NCI-H524 treated with DMSO at 0.1 percent for 48 hours (cell line): Measurements from ENCODE around the gene SARDH.

Source experiments
- DNase-seq: peaks from one replicate; lab custom pipeline; 2025; lab: John Stamatoyannopoulos, UW

Gene SARDH

DNA sequence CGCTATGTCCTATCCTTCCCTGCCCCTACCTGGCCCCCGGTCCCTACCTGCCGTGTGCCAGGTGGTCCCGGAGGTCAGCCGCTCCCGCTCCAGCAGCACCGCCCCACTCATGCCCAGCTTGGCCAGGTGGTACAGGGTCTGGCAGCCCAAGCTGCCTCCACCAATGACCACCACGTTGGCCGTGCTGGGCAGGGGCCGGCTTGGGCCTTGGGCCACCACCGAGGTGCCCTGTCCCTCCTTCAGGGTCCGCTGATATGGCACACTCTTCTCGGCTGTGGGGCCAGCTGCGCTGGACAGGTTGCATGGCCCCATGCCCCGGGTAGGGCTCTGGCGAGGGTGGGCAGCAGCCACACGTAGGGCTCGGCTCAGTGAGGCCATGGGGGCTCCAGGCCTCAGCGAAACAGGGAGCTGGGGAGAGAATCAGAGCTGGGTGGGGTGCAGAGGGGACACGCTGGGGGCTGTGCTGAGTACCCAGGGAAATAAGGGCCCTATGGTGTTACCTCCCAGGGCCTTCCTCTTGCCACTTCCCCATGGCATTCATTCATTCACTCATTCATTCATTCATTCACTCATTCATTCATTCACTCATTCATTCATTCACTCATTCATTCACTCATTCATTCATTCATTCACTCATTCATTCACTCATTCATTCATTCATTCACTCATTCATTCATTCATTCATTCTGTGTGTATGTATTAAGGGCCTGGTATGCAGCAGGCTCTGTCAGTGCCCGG lies 4.2 kb downstream of the SARDH start:
- no peak for DNase-seq

DNA sequence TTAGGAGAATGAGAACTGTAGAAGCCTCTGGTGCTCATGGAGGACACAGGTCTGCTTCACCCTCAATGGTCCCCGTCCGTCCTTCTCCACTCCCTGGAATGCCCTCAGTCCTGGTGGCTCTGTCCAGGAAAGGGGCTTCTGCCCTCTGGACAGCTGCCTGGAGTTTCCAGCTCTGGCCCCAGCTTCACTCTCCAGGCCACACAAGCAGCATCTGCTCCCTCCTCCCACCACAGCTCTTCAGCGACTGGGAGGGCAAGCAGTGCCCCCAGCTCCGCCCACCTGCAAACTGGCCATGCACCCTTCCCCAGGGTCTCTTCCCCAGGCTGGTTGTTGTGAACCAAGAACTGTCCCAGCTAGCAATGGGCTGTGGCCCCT lies 4.7 kb downstream of the SARDH start:
- no peak for DNase-seq

DNA sequence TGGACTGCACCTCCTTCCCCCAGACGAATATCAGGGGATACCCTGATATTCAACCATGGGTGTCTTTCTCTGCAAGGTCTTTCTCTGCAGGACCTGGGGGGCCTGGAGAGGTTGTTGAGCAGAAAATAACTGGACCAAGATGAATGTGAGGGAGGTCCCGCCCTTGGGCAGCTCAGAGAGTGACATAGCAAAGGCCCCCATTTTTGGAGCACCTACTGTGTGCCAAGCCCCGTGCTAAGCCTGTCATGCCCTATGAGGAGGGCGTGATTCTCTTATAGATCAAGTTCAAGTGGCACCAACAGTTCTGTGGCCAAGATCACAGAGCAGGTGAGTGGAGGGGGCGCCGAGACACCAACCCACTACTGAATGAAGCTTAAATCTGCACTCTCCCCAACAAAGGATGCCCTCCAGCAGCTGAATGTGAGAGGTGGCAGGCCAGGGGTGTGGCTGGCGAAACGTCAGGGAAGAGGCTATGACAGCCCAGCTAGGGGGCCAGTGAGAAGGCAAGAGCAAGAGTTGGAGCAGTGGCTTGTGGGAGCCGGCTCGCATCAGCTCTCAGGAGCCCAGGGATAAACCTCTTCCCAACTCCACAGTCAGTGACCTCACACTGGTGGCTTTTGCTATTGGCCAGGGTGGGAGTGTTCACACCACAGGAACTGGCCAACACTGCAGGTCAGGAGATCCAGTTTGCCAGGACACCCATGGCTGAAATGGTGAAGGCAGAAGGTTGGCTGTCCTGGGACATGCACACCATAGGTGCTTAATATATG lies 5.3 kb downstream of the SARDH start:
- DNase-seq: no peak

DNA sequence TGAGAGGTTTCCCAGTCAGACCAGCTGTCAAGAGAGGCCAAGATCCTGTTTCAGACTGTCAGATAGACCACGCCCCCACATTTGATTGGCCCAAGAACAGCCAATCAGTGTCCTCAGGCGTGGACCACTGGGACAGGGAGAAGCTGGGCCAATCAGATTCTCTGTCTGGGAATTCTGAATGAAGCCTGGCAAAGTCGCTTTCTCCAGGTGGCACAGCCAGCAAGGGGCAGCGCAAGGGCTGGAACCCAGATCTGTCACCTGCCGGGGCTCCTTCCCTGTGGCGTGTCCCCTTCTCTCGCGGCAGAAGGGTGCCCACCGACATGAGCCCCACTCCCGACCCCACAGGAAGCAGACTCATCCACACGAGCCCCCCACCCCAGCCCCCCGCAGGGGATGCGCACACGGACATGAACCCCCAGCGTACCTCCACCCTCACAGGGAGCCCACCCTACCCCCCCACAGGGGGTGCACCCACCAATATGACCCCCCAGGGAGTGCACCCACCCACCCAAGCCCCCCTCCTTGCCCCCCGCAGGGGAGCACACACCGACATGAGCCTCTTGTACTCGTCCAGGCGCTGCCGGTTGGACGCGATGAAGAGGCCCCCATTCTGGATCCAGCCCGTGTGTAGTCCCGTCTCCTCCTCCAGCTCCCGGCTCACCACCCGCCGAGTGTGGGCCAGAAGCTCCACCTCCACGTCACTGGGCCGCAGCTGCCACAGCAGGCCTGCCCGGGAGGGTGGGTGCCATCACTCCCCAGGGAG lies 6.1 kb downstream of the SARDH start:
- DNase-seq: peak; percentile 93

DNA sequence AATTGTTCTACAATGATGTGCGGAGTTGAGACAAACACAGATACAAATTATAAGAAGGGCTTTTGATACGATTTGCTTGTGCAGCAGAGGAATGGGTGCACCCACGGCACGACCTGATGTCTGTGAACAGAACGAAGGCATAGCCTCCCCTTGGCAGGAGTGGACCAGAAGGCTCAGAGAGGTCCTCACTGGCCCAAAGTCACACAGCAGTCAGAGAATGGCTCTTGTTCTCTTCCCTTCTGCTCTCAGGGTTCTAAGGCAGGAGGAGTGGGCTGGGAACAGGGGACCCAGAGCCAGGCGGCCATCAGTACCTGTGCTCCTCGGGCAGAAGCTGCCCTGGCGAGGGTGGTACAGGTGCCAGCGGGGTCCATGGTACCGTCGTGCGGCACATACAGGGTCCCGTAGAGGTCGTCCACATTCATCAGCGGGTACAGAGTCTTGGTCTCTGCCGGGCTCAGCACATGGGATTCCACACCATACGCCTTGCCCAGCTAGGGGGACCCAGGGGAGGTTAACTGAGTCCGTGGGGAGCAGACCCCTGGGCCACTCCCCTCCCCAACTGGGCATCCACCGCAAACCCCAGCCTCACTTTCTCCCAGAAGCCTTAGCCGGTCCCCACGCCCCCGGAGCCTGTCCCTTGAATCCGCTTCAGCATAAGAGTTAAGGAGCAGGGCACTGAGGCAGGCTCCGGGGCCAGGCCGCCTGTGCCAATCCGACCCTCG lies 7.0 kb downstream of the SARDH start:
- DNase-seq: no peak

DNA sequence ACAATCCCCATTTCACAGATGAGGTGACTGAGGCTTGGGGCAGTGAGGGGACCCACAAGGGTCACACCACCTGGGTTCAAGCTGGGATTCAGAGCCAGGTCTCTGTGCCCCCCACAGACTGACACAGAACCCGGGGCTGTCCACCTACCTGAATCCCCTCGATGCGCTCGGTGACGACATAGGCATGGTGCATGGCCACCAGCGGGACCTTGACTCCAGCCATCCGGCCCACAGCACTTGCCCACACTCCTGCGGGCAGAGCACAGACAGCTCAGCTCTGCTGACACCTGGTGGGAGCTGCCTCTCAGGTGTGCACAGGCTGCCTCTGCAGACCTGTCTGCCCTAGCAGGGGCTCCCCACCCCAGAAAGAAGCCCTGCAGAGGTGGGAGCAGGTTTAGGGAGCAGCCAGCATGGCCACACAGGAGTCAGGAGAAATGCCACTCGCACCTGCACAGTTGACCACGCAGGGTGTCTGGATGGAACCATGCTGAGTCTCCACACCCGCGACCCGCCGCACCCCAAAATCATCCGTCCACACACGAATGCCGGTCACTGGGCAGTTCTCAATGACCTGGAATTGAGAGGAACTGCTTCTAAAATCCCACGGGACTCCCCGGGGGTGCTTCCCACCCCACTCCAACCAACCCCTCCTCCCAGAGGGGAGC lies 8.4 kb downstream of the SARDH start:
- DNase-seq: no peak

DNA sequence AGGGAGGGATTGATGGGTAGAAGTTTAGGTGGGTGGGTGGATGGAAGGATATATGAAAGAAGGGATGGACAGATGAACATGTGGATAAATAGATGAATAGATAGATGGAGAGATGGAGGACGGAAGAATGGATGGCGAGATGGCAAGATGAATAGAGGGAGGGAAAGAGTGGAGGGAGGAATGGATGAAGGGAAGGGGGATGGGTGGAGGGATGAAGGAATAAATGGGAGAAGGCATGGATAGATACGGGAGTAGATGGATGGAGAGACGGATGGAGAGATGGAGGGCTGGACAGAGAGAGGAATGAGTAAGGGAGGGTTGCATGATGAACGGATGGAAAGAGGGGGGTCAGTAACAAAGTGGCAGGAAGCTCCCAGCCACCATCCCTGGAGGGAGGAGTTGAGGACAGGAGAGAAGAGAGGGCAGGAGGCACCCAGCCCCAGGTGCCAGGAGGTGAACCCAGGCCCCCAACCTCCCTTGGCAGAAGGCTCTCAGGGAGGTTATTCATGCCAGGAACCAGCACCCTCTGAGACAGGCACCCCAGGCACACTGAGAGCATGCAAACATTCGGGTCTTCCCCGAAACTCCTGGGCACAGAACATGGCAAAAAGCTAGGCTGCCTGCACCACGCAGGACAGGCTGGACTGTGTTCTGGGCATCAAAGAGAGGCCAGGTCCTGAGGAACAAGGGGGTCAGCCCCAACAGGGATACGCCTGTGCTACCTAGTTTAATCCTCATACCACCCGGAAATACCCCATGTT lies 9.1 kb downstream of the SARDH start:
- DNase-seq: no peak

DNA sequence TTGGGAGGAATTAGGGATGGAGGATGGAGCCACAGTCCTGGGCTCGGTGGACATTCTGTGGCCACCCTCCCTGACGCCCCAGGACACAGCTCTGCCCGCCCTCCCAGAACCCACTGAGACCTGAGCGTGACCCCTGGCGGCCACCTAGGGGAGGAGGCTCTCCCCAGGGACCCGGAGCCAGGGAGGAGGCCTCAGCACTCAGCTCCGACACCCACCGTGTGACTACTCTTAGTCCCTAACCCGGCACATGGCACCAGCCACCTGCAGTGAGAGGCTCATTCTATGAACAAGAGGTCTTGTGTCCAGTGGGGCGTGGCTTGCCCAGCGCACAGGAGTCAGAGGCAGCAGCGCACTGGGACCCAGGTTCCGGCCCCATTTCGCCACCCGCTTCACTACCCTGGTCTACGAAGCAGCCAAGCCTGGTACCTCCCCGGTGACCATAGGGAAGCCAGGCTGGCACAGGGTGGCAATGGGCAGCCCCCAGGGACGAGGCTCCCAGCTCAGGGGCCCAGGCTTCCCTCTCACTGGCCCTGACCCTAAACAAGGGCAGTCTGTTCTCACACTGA lies 10.2 kb downstream of the SARDH start:
- no peak for DNase-seq

DNA sequence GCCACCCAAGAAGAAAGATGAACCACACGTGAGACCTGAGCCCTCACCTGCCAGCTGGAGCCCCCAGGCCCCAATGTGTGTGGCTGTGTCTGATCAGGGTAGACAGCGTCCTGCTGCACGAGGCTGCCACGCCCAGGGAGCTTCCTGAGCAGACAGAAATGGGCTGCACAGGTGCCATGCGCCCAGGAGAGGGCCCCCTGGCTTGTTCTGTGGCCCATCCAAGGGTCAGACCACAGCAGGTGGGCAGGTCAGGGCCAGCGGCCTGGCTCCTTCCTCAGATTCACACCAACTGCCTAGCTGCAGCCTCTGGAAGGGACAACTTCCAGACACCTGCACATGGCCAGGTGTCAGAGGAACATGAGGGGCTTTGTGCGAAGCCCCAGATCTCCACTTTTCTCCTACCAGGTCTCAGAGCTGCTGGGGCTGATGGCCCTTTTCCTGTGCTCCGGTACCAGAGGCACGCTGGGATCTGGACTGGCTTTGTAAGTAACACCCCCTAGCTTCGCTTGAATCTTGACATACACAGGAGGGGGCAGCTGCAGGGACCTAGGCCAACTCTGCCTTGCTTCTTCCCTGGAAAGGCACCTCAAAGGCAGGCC lies 10.8 kb downstream of the SARDH start:
- DNase-seq: no peak

DNA sequence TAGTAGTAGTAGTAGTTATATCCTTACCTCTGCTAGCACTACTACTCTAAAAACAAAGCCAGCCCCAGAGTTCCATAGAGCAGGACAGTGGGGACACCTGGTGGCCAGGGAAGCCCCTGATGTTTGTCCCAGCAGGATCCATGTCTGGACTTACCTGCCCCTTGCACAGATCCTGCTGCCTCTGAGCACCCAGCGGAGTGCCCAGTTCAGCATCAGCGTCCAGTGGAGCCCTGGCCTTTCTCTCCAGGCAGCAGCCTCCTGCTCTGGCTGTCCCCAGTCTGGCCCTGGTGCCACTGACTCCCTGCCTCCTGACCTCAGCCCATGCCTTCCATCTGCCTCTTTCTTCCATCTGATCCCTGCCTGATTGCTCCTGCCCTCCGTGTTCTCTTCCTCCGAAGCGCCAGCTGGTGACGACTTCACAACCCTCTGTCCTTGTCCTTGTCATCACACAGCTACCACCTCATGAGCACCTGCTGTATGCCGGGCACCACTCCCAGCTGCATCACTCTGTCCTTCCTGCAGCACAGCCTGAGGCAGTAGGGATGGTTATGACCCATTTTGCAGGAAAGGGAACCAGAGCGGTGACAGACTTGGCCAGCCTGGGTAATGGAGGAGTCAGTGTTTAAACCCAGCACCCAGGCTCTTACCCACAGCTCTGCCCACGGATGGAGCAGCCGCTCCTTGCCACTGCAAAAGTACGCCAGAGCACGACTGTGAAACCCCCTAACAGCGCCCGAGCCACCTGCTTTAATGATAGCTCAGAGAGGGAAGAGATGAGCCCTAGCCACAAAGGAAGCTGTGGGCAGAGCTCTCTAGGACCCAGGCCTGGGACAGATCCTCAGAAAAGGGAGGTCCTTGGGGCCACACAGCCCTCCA lies 11.5 kb downstream of the SARDH start:
- peak; percentile 53 for DNase-seq

DNA sequence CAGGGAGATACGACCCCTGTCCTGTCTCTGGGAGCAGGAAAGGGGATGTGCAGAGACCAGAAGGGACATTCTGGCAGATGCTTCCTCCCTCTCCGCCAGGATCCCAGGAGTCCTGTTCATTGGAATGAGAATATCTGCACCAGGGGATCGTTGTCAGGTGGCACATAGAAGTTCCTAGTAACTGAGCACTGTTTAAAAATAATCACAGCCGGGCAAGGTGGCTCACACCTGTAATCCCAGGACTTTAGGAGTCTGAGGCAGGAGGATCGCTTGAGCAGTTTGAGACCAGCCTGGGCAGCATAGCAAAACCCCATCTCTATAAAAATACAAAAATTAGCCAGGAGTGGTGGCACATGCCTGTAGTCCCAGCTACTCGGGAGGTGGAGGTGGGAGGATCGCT lies 12.3 kb downstream of the SARDH start:
- DNase-seq: no peak

DNA sequence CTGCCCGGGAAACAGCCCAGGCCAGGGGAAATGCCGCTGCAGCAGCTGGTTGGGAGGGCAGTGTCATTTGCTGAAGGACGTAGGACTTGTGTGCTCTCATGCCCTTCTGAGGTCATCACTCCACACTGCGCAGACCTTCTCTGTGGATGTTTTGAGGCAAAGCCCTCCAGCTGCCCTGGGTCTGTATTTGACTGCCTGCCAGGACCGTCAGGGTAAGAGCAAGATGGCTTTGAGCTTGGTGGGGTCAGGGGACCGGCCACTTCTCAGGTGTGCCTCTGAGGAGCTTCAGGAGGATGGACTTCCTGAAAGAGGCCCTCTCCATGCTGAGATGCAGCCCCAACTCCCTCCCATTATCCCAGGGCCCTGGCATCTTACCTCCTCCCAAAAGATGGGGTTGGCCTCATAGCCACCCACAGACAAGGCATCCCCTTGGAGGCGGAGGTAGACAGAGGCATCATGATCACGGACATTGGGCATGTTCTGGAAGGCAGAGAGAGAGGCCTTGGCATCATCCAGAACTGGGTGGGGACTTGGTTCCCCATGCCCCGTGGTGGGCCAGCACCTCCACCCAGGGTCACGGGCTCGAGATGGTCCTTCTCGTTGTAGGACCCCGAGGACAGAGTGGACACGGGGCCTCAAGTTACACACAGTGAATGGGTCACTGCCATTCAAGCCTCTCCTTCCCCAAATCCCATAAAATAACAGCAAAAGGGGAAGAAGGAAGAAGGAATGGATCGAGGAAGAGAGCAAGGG lies 19.4 kb downstream of the SARDH start:
- DNase-seq: no peak

DNA sequence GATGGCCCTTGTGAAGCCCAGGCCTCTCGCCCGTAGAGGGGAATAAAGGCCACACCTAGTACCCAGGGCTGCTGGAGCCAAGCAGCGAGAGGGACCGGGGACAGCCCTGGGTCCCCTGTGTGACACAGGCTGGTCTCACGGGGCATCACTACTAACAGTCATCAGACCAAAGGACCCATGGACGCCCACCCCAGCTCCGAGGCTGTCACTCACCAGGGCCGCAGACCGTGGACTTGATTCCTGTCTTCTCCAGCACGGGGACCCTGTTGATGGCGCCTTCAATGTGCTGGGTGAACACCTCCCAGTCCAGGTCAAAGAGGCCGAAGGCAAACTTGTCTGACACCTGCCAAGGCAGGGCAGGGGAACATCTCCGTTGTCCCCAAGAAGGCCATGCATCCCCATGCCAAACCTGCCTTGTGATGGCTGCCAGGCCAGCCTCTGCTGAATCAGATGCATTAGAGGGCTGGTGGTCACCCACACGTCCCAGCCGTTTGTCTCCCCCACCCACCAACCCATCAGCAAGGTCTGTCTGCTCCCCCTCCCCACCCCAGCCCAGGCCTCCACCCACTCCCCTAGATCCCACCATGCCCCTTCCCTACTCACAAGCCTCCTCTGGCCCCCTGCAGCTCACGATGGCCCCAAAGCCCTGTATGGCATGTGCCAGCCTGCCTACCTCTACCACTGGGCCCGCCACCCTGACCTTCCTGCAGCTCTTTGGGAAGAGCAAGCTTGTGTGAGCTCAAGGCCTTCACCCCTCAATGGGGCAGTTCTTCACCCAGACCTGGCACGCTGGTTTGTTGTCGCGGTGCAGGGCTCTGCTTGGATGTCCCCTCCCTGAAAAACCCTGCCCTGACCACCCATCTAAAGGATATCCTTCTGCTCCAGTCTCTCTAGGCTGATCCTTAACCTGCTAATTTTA lies 20.8 kb downstream of the SARDH start:
- DNase-seq: no peak

DNA sequence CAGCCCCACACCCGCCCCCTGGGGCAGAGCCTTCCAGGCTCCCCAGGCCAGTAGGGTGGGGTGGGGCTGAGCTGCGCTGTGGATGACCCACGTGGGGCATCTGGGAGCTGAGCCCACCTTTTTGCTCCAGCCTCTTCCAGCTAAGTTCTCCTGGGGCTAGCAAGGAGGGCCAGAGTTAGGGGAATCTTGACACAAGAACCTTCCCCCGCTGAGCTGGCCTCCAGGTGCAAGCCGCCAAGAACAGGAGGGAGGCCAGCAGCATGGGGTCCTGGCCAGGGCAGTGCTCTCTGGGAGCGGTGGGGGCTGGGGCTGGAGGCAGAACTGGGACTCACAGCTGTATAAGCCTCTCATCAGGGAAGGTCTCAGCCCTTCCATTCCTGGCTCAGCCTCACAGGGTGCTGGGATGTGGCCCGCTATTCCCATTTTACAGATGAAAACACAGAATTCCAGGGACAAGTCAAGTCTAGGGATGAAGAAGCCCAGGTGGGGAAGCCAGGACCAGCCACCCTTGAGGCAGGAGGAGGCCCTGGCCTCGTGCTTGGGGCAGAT lies 21.5 kb downstream of the SARDH start:
- no peak for DNase-seq

DNA sequence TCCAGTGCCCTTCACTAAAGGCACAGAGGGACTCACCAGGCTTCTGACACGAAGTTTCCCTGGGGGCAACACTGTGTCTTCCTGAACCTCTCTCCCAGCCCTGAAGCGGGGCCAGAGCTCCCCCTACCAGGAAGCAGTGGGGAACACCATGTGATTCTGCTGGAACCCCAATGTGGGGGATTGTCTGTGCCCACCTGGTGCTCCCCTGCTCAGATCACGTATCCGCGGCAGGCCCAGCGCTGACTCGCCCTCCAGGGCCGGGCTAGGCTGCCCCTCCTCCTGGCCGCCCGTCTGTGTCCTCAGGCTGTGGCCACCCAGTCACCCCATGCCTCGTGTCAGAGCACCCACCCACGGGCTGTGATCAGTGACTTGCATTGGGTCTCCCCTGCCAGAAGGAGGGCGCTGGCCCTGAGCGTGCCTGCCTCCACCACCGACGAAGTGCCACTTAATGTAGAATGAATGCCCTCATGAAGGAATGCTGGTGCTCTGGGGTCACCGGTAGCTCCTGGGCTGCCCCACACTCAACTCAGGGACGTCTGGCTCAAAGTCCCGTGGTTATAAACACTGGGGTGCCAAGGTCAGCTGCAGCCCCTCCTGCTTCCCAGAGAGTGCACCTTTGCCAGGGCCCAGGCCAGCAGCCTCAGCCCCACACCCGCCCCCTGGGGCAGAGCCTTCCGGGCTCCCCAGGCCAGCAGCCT lies 22.1 kb downstream of the SARDH start:
- no peak for DNase-seq

DNA sequence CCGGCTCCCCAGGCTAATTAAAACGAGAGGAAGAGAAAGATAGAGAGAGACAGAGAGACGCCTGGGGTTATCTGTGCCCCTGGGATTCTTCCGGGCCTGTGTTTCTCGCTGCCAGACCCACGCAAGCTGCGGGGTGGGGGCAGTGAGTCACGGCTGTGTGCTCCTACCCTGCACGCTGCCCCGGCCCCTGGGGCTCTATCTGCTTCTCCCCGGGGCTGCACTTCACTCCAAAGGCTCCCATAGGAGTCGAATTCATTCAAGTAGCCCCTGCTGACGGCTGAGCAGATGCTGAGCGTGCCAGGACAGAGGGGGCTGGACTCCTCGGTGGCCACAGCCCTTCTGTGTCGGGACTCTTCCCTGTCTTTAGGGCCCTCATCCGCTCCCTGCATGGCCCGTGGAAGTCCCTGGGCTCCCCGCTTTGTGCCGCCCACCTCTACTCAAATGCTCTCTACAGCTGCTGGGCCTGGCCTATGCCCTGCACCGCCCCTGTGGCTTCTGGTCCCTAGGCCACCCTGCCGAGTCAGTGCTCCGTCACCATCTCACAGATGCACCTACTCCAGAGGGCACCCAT lies 22.8 kb downstream of the SARDH start:
- DNase-seq: no peak
